GM18507 (cell line): Measurements from ENCODE around the gene LIMK2.

Experiments used
- DNase-seq: peaks from one replicate; pipeline ENCODE4 v3.0.0; 2011; ENCODE audit warnings: low read depth; ENCODE audit not compliant: insufficient read length; ENCODE audit errors: extremely low spot score
- FAIRE-seq: peaks from 2 replicates; lab custom pipeline; 2011; peaks lifted over from hg19 to GRCh38; lab: Jason Lieb, UNC

The LIMK2 gene

GRCh38 chr22:31263896-31264640 is 52.0 kb downstream of the LIMK2 start:
- FAIRE-seq (no peak), DNase-seq (no peak)

GRCh38 chr22:31268281-31268680 is 56.2 kb downstream of the LIMK2 start:
- FAIRE-seq: no peak
- no peak for DNase-seq

GRCh38 chr22:31269892-31270579 is 57.9 kb downstream of the LIMK2 start:
- DNase-seq (no peak), FAIRE-seq (no peak)

GRCh38 chr22:31271026-31271425 is 58.9 kb downstream of the LIMK2 start:
- DNase-seq (no peak), FAIRE-seq (no peak)

- DNase-seq (no peak), FAIRE-seq (no peak)
Observed at GRCh38 chr22:31271485-31271884, 59.4 kb downstream of the LIMK2 start.

GRCh38 chr22:31272522-31273446 is 60.7 kb downstream of the LIMK2 start:
- FAIRE-seq: peak; percentile 84
- no peak for DNase-seq

- no peak for FAIRE-seq
Observed at GRCh38 chr22:31274017-31274416, 61.9 kb downstream of the LIMK2 start.

GRCh38 chr22:31275018-31275417 is 62.9 kb downstream of the LIMK2 start:
- FAIRE-seq (no peak), DNase-seq (no peak)

More at GRCh38 chr22:31274017-31274416, 61.9 kb downstream of the LIMK2 start:
- DNase-seq: no peak

- FAIRE-seq (no peak), DNase-seq (no peak)
Observed at GRCh38 chr22:31275576-31275975, 63.5 kb downstream of the LIMK2 start.

- FAIRE-seq: no peak
Observed at GRCh38 chr22:31276426-31277167, 64.5 kb downstream of the LIMK2 start.

GRCh38 chr22:31277741-31278140 is 65.6 kb downstream of the LIMK2 start:
- DNase-seq: no peak
- FAIRE-seq: no peak

More at GRCh38 chr22:31276426-31277167, 64.5 kb downstream of the LIMK2 start:
- no peak for DNase-seq

GRCh38 chr22:31278151-31278621 is 66.1 kb downstream of the LIMK2 start:
- DNase-seq (no peak), FAIRE-seq (no peak)

GRCh38 chr22:31278626-31279326 is 66.7 kb downstream of the LIMK2 start:
- DNase-seq: no peak
- no peak for FAIRE-seq

- FAIRE-seq (no peak), DNase-seq (no peak)
Observed at GRCh38 chr22:31279327-31279669, 67.2 kb downstream of the LIMK2 start.

- FAIRE-seq: no peak
- DNase-seq: no peak
Observed at GRCh38 chr22:31279821-31280505, 67.9 kb downstream of the LIMK2 start.

GRCh38 chr22:31281733-31282132 is 69.6 kb downstream of the LIMK2 start:
- FAIRE-seq: no peak
- no peak for DNase-seq

GRCh38 chr22:31282748-31283468 is 70.8 kb downstream of the LIMK2 start:
- DNase-seq (no peak), FAIRE-seq (no peak)
